Jurkat, Clone E6-1 (cell line): Measurements from ENCODE around the gene AGL. TPM values are rescaled to one million over a fixed set of nuclear protein-coding genes. Genes with fewer than 3 reads are reported as not detected.
"Not testable (repeated sequence)": the region's sequence is repeated elsewhere in the genome, so short reads cannot be mapped to it uniquely, and the experiment has no call there.

Experiments used
- DNase-seq: peaks from one replicate; pipeline ENCODE4 v3.0.0-alpha.2; 2011; ENCODE audit warnings: low read depth, low spot score
- H3K4me3 ChIP-seq: 2 replicates; pipeline ENCODE4 v1.5.1; 2011; ENCODE audit warnings: mild to moderate bottlenecking, low read length, control low read depth, moderate library complexity
- polyA plus RNA-seq: library from polyadenylated mRNA; unstranded; fragments of >200 nt; gene quantifications from one replicate; pipeline ENCODE4 v1.2.1, GENCODE V29; 2012; ENCODE audit warnings: missing spikeins; ENCODE audit not compliant: insufficient read length, insufficient read depth

Gene AGL
- 11.1 TPM for polyA plus RNA-seq

DNA sequence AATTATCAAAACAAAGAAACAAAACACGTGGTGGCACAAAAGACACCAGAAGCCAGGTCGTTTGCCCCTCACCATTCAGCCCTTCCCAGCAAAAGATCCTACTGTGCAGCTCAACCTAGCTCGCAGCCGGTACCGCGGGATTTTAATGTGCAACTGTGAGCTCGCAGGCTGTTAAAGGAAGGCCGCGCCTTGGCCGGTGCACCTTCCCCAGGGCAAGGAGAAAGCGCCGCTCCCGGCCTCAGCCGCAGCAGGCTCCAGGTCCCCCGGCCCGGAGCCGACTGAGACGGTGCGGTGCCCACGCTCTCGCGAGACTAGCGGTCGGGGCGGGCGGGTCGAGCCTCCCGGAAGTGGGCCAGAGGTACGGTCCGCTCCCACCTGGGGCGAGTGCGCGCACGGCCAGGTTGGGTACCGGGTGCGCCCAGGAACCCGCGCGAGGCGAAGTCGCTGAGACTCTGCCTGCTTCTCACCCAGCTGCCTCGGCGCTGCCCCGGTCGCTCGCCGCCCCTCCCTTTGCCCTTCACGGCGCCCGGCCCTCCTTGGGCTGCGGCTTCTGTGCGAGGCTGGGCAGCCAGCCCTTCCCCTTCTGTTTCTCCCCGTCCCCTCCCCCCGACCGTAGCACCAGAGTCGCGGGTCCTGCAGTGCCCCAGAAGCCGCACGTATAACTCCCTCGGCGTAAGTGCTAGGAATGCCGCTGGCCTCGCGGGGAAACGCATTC, at the start of gene AGL:
Gene AGL (plus strand): TSS at position 618 of the 715 bp plus-strand sequence. CDS start 682 bp downstream, outside the sequence.
- peak within 1 kb of the TSS; percentile 82 for H3K4me3 ChIP-seq
- DNase-seq = peak; percentile 57

DNA sequence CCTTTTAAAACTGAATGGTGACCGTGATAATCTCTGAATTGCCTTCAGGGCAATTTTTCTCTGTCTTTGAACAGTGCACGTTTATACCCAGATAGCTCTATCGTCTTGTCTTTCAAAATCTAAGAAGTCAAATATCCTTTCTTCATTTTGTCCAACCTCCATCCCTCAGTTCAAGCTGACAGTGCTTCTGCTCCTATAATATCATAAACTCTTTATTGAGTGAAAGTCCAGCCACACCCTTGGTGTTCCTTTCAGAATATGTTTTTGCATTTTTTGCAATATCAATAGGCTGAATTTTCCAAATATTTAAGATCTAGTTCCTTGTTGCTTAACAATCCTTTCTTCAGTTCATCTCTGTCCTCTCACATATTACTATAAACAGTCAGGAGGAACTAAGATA, 48.6 kb upstream of the AGL start:
- no peak for DNase-seq
- H3K4me3 ChIP-seq = no peak overlapping the region

DNA sequence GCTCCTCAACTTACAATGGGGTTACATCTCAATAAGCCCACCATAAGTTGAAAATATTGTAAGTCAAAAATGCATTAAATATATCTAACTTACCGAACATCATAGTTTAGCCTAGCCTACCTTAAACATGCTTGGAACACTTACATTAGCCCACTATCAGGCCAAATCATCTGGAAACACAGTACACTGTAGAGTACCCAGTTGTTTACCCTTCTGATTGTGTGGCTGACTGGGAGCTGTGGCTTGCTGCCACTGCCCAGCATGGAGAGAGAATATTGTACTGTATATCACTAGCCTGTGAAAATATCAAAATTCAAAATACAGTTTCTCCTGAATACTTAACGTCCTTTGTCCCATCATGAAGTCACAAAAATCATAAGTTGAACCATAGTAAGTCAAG, 43.3 kb upstream of the AGL start:
- DNase-seq = no peak

DNA sequence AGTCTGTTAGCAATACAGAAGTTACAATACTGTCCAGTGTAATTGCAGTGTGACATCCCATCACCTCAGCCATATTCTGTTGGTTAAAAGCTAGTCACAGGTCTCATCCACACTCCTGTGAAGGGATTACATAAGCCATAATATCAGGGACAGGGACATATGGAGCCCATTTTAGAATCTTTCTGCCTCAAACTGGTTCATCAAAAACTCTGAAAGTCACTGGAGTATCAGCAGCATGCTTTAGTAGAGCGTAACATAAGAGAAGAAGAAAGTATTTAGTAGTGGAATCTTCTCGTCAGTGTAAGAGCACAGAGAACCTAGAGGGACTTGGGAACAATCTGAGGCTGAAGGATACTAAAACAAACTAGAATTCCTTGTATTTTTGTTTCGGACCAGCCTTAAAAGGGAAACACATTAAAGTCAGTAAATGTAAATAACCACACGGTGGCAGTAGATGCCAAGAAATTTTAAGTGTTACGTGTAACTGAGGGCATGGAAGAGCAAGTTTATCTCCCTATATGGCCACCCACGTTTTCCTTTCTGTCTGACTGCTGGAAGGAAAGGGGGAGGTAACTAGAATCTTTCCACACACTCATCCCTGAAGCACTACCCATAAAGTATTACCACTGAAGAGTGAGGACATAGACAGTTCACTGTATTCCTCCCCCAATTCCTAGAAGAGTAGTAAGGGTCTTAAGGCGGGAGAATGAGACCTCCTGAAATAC, 41.6 kb upstream of the AGL start:
- DNase-seq = peak; percentile 82
- no peak overlapping the region for H3K4me3 ChIP-seq

More for the DNA sequence above, 43.3 kb upstream of the AGL start:
- H3K4me3 ChIP-seq = no peak overlapping the region

DNA sequence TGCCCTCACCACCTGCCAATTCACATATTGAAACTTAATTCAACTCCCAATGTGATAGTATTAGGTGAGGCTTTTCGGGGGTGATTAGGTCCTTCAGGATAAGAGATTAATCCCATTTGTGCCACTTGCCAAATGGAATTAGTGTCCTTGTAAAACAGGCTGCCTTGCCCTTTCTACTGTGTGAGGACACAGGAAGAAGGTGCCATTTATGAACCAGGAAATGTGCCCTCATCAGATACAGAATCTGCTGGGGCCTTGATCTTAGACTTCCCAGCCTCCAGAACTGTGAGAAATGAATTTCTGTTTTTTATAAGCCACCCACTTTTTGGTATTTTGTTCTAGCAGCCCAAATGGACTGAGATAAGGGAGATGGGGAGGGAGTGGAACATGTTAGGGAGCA, 39.1 kb upstream of the AGL start:
- H3K4me3 ChIP-seq = no peak overlapping the region
- DNase-seq = no peak

DNA sequence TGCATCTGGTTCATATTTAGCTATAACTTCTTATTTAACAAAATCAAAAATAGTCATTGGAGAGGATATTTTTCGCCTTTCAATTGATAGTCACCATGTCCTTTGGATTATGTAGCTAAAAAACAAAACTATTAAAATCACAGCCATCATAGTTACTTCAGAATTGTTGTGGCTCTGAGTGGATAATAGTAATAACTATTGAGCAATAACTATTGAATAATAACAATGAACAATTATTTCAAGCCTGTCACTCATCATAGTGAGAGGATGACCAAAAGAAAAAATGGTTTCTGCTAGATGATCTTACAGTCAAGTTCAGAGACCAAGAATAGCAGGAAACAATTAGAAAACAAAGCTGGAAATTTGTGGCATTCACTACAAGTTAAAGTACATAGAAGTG, 38.4 kb upstream of the AGL start:
- no peak overlapping the region for H3K4me3 ChIP-seq
- DNase-seq = no peak

DNA sequence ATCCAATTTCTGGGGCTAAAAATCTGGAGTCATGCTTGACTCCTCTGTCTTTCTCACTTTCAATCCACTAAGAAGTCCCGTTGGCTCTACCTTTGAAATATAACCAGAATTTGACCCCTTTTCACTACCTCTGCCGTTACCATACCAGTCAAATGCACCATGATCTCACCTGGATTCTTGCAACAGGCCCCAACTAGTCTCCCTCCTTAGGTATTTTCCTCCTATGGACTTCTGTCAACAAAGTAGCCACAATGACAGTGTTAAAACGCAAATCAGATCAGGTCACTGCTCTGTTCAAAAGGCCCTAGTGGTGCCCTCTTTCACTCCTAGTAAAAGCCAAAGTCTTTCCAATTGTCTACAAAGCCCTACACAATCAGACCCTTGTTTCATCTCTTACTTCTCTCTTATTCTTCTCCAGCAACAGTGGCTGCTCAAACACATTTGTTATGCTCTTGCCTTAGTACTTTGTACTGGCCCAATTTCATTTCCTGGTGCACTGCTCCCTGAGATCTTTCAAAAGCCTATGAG, 35.7 kb upstream of the AGL start:
- H3K4me3 ChIP-seq = no peak overlapping the region
- no peak for DNase-seq

DNA sequence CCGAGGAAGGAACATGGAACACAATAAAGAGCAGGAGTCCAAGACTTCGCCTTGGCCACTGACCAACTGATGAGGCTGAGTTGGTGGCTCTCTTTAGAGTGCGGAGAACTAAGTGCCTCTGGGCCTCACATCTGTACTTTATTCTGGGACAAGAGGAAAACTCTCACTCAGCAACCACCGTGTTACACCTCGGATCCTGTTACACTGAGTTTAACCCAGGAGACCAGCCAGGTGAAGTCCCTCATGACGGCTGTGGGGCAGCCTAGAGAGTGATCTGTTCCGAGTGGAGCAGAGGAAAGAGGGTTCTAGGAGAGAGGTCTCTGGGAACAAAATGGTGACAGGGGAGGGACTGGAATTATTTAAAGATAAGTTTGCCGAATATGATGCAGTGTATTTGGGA, 33.5 kb upstream of the AGL start:
- H3K4me3 ChIP-seq = no peak overlapping the region
- no peak for DNase-seq

DNA sequence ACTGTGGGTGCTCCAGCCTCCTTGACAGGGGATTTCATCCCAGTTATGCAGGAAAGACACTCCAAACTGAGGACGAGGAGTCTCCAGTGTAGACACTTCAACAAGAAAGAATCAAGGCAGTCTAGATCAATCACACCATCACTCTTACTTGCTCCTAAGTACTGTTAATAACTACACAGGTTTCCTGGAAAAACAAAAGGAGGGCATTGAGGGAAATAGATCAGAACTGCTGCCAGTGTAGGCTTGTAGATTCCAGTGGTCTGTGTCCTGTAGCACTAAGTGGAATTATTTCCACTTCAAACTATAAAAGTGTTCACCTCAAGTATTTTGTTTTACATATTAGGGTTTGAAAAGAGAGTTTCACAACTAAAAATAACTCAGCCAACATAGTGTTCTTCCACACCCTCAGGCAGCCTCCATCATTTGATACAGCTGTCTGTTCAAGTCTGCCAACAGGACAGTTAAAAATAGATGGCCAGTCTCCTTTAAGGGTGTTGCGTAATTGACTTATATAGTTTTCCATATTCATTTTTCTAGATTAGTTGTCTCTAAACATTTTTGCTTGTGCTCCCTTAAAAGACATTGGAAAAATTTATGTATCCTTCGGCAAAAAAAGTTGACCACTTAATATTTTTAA, 32.0 kb upstream of the AGL start:
- no peak overlapping the region for H3K4me3 ChIP-seq

DNA sequence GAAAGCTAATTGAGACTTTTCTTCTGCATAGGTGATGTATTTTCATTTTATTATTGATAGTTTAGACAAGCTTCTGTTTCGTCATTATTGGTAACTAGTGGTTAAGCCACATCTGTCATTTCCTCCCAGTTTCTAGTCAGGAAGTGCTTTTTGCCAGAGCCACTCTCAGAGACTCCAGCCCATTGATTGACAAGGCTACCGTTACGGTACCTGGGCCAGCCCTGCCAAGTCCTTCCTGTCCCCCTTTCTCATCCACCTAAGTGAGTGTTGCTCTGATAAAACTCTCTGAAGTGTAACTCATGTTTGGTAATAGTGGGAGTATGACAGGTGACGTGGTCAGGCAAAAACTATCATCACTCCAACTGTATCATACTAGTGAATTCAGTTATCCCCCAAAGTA, 29.6 kb upstream of the AGL start:
- no peak overlapping the region for H3K4me3 ChIP-seq
- peak; percentile 29 for DNase-seq

More for the DNA sequence above, 32.0 kb upstream of the AGL start:
- no peak for DNase-seq

DNA sequence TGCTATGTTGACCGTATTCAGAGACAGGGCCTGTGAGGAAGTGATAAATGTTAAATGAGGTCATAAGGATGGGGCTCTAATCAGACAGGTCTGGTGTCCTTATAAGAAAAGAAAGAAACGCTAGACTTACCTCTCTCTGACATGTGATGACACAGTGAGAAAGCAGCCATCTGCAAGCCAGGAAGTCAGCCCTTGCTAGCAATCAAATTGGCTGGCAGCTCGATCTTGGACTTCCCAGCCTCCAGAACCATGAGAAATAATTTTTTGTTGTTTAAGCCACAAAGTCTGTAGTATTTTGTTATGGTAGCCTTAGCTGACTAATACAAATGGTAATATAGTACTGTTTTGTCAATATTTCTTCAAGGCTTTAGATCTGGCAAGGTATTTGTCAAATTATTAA, 25.1 kb upstream of the AGL start:
- H3K4me3 ChIP-seq = no peak overlapping the region
- no peak for DNase-seq

DNA sequence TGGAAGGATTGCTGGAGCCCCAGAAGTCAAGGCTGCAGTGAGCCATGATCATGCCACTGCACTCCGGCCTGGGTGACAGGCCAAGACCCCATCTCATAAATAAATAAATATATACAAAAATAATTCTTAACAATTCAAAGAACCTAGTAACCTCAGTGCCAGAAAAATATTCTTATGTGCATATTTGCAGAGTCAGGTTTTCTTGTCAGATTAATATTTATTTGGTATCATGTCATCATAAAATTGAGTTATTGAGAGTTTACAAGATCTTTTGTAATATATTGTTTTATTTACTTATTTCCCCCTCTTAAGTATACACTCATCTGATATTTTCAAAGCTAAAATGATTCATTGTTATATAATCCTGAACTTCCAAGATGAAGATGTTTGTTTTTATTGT, 24.5 kb upstream of the AGL start:
- DNase-seq = no peak
- H3K4me3 ChIP-seq = no peak overlapping the region

DNA sequence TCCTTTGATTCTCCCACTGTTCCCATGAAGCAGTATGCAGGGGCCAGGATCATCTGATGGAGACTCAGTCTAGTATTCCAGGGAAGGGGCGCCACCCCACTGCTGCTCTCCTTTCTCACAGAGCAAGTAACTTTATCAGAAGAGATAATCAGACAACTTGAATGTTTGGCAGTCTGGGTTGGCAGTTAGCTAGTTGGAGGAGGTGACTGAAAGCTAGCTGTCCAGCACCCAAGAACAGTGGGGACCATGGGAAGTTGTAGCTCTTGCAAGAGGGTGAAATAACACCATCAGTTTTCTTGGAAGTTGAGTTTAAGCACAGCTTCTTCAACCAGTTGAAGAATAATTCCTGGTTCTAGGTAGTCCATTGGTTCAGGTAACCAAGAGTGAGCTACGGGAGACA, 22.2 kb upstream of the AGL start:
- H3K4me3 ChIP-seq = no peak overlapping the region
- DNase-seq = no peak

DNA sequence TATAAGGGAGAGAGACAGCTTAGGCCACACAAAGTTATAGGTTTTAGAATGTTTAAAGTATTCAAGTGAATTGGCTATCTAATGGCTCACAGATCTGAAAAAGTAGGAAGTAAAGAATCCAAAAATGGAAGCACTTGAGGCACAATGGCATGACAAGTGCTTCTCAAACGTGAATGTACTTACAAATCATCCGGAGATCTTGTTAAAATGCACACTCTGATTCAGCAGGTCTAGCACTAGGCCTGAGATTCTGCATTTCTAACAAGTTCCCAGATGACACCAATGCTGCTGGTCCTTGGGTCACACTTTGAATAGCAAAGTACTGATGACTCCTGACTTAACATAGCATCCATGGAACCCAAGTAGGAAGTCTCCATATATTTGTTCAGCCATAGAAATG, 20.9 kb upstream of the AGL start:
- DNase-seq = no peak
- no peak overlapping the region for H3K4me3 ChIP-seq

DNA sequence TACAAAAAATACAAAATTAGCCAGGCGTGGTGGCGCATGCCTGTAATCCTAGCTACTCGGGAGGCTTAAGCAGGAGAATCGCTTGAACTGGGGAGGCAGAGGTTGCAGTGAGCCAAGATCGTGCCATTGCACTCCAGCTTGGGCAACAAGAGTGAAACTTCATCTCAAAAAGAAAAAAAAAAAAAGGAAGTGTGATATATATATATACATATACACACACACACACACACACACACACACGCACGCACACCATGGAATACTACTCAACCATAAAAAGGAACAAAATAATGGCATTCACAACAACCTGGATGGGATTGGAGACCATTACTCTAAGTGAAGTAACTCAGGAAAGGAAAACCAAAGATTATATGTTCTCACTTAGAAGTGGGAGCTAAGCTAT, 16.2 kb upstream of the AGL start:
- DNase-seq = not testable (repeated sequence)

DNA sequence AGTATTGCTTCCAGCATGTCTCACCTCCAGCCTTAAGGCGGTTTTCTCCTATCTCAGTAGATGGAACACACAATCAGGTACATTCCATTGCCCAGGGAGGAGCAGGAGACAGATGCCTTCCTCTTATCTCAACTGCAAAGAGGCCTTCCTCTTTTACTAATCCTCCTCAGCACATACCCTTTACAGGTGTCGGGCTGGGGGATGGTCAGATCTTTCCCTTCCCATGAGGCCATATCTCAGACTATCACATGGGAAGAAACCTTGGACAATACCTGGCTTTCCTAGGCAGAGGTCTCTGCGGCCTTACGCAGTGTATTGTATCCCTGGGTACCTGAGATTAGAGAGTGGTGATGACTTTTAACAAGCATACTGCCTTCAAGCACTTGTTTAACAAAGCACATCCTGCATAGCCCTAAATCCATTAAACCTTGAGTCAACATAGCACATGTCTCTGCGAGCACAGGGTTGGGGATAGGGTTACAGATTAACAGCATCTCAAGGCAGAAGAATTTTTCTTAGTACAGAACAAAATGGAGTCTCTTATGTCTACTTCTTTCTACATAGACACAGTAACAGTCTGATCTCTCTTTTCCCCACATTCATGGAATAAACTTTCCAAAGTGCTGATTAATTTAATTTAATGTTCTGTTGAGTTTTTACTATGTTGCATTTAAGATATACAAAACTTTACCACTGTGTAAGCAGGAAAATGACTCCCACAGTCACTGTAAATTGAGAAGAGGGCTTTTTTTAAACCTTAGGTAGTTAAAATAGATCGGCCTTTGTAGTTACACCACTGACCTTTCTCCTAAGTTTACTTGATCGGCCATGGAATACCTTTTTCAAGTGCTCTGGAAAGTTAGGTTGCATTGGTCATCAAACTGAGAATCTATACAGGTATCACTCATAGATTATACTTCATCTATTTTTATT, 13.7 kb upstream of the AGL start:
- H3K4me3 ChIP-seq, DNase-seq: not testable (repeated sequence)

More for the DNA sequence above, 16.2 kb upstream of the AGL start:
- H3K4me3 ChIP-seq = not testable (repeated sequence)

DNA sequence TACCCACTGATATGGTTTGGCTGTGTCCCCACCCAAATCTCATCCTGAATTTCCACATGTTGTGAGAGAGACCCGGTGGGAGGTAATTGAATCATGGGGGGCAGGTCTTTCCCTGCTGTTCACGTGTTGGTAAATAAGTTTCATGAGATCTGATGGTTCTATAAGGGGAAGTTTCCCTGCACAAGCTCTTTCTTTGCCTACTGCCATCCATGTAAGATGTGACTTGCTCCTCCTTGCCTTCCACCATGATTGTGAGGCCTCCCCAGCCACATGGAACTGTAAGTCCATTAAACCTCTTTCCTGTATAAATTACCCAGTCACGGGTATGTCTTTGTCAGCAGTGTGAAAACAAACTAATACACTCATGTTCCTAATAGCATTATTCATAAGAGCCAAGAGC, 9.8 kb upstream of the AGL start:
- DNase-seq, H3K4me3 ChIP-seq: not testable (repeated sequence)

DNA sequence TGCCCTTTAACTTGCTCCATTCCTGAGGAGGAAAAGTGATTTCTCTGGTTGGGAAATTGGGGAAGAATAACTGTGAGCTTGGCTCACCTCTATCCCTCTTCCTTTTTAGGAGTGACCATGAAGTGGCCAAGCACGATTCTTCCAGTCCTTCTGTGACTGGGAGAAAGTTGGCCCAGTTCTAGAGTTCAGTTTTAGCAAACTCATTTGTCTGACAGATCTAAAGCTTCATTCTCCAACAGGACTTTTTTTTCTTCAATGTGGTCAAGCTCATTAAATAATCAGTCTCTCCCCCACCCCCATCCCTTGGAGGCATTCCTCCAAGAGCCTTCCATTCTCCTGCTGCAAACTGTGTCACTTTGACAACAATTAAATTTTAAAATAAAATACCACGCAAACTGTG, 6.4 kb upstream of the AGL start:
- no peak overlapping the region for H3K4me3 ChIP-seq
- no peak for DNase-seq

DNA sequence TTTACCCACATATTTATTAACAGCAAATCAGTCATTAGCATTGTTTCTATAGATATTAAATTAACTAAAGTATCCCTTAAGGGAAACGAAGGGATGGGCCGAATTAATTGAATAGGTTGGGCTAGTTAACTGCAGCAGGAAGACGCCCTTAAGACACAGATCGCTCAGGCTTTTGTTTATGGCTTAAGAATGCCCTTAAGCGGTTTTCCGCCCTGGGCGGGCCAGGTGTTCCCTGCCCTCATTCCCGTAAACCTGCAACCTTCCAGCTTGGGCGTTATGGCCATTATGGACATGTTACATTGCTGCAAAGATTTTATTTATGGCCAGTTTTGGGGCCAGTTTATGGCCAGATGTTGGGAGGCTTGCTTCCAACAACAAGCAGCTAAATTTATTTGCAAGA, 5.0 kb upstream of the AGL start:
- DNase-seq = not testable (repeated sequence)

More for the DNA sequence above, 5.0 kb upstream of the AGL start:
- H3K4me3 ChIP-seq = not testable (repeated sequence)
